Esophagus muscularis mucosa (tissue), 4 donors: ENCODE results near the gene UBL4A.

Experiments used
- EP300 ChIP-seq: sonication (generic); formaldehyde crosslinking; IDR thresholded peaks from one replicate; pipeline ENCODE4 v1.6.1; 2017; ENCODE audit warnings: antibody characterized with exemption
- POLR2A ChIP-seq: fragments of 450-650 bp; IDR thresholded peaks from one replicate; pipeline ENCODE4 v1.6.1; 2017; ENCODE audit warnings: antibody characterized with exemption, moderate library complexity, mild to moderate bottlenecking, low read depth
- TF ChIP-seq, protein P1 (sequence below), 3 experiments: fragments of 200-600 bp in 2 of 3; fragments of 450-650 bp in 1 of 3; sonication (generic) in 2 of 3; IDR thresholded peaks; one replicate each; pipeline ENCODE4 v1.5.1; 2017 to 2019; ENCODE audit warnings: antibody characterized with exemption in 3 of 3, mild to moderate bottlenecking in 2 of 3, moderate library complexity in 1 of 3

DNA sequence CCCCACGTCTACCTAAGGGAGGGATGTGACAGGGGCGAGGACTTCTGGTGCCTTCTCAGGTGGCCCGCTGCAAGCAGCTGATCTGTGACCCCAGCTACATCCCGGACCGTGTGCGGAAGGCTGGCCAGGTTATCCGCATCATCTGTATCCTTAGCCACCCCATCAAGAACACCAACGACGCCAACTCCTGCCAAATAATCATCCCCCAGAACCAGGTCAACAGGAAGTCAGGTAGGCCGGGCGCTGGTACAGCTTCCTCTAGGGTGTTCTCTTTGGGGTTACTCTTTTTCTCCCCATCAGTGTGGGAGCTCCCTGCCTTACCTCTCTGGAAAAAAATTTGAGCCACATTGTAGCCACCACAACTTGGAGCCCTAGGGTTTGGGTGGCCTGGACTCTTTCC, 44.9 kb downstream of the UBL4A start:
- TF ChIP-seq POLR2A (no peak), EP300 (no peak)
- TF ChIP-seq, protein P1, sequence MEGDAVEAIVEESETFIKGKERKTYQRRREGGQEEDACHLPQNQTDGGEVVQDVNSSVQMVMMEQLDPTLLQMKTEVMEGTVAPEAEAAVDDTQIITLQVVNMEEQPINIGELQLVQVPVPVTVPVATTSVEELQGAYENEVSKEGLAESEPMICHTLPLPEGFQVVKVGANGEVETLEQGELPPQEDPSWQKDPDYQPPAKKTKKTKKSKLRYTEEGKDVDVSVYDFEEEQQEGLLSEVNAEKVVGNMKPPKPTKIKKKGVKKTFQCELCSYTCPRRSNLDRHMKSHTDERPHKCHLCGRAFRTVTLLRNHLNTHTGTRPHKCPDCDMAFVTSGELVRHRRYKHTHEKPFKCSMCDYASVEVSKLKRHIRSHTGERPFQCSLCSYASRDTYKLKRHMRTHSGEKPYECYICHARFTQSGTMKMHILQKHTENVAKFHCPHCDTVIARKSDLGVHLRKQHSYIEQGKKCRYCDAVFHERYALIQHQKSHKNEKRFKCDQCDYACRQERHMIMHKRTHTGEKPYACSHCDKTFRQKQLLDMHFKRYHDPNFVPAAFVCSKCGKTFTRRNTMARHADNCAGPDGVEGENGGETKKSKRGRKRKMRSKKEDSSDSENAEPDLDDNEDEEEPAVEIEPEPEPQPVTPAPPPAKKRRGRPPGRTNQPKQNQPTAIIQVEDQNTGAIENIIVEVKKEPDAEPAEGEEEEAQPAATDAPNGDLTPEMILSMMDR (IDR thresholded peaks at IDR 0.05): no peak
